Vagina (tissue), 2 donors: ENCODE results near the gene DTX1. TPM values are rescaled to one million over a fixed set of nuclear protein-coding genes. Genes with fewer than 3 reads are reported as not detected.

Experiments
- DNase-seq, 2 donors: peaks; one replicate each; pipeline ENCODE4 v3.0.0-alpha.2; 2017; ENCODE audit errors: extremely low spot score in 2 of 2
- H3K27ac ChIP-seq: fragments of 200-600 bp; sonication (generic); one replicate; pipeline ENCODE4 v1.5.1; 2019
- H3K27me3 ChIP-seq: fragments of 200-600 bp; sonication (generic); one replicate; pipeline ENCODE4 v1.5.1; 2019
- H3K36me3 ChIP-seq, 2 donors: fragments of 200-600 bp; sonication (generic); one replicate each; pipeline ENCODE4 v1.5.1; 2017 to 2019
- H3K4me1 ChIP-seq: fragments of 200-600 bp; sonication (generic); one replicate; pipeline ENCODE4 v1.5.1; 2019
- H3K4me3 ChIP-seq, 2 donors: fragments of 200-600 bp; sonication (generic); 1 replicate in 1 of 2; 2 replicates in 1 of 2; pipeline ENCODE4 v1.5.1; 2016 to 2019
- H3K9me3 ChIP-seq: fragments of 200-600 bp; sonication (generic); one replicate; pipeline ENCODE4 v1.5.1; 2019
- CTCF ChIP-seq, 3 experiments: fragments of 450-650 bp in 2 of 3; fragments of 200-600 bp in 1 of 3; sonication (generic) in 1 of 3; IDR thresholded peaks; one replicate each; pipeline ENCODE4 v1.5.1; 2017 to 2019; ENCODE audit warnings: antibody characterized with exemption in 3 of 3, mild to moderate bottlenecking in 2 of 3, moderate library complexity in 2 of 3
- POLR2A ChIP-seq, 2 donors: fragments of 450-650 bp; IDR thresholded peaks; one replicate each; pipeline ENCODE4 v1.6.1; 2017; ENCODE audit warnings: antibody characterized with exemption in 2 of 2, mild to moderate bottlenecking in 2 of 2, moderate library complexity in 2 of 2
- POLR2AphosphoS5 ChIP-seq, 2 donors: sonication (generic); formaldehyde crosslinking; IDR thresholded peaks; one replicate each; pipeline ENCODE4 v1.9.0; 2017; ENCODE audit warnings: antibody characterized with exemption in 2 of 2, mild to moderate bottlenecking in 2 of 2, low read depth in 1 of 2; ENCODE audit not compliant: insufficient read depth in 1 of 2
- intact Hi-C: fragments of 100-400 bp; cut with DNase I; formaldehyde crosslinking; loops from one replicate; pipeline ENCODE4 v1.15.1; 2023
- total RNA-seq: library from RNA; depleted of rRNA; stranded (reverse); fragments of >200 nt; gene quantifications from one replicate; pipeline ENCODE4 v1.2.3, GENCODE V29; 2016

The DTX1 gene
- total RNA-seq, 1 donor from 2014 or later = 8.3 TPM

DNA sequence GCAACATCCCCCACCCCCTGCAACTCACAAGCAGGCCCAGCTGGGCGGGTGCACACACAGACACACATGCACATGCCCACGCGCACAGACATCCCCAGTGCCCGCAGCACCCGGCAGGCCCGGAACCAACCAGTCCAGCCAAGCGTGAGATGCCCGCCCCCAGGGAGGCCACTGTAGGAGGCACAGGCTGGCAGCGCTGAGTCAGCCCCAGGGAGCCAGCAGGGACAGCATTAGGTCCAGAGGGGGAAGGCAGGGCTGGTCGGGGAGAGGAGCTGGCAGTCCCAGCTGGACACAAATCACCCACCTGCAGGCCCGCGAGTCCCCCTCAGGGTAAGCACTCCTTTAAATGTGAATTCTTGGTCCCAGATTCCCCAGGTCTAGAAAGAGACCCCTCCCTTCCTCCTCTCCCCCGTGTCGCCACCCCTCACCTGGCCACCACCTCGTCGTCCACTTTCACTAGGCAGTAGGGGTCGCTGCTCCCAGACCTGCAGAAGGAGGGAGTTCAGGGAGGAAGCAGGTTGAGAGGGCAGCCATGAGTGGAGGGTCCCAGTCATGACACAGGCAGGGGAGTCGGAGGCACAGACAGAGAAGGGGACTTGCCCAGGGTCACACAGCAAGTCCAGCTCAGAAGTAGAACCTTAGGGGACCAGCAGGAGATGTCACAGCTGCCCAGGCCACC, 74.1 kb downstream of the DTX1 start:
- H3K4me3 ChIP-seq = no peak overlapping the region
- no peaks in the 10 kb centered on the region for H3K27me3 ChIP-seq
- H3K36me3 ChIP-seq = no peaks in the 10 kb centered on the region
- no peaks in the 10 kb centered on the region for H3K9me3 ChIP-seq
- no peak for TF ChIP-seq POLR2A (IDR thresholded peaks at IDR 0.05)
- no peak for TF ChIP-seq POLR2AphosphoS5 (IDR thresholded peaks at IDR 0.05; ENCODE audit: insufficient read depth in 1 of 2, low read depth in 1 of 2)
- TF ChIP-seq CTCF (IDR thresholded peaks at IDR 0.05) = no peak
- H3K4me1 ChIP-seq = peaks cover 2% of the 10 kb centered on the region
- no peak overlapping the region for H3K27ac ChIP-seq
- DNase-seq = no peak
- intact Hi-C loops = no loop called here

DNA sequence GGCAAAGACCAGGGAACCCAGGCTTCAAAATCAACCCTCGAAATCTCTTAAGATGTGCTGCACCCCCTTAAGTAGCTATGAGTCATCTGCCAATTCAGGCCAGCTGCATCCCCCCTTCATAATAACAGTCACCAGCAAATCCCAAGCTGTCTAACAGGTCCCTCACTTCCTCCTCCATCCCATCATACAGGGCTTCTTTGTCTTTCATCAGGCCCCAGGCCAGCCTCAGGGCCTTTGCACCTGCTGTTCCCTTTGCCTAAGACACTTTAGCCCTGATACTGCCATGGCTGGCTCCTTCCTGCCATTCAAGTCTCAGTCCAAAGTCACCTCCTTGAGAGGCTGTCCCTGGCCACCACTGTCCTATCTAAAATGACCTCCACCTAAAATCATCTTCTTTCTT, 75.0 kb downstream of the DTX1 start:
- Histone ChIP-seq H3K4me3 (no peak overlapping the region), H3K9me3 (no peaks in the 10 kb centered on the region), H3K36me3 (no peaks in the 10 kb centered on the region), H3K27me3 (no peaks in the 10 kb centered on the region), H3K4me1 (peaks cover 9% of the 10 kb centered on the region), H3K27ac (no peak overlapping the region)
- intact Hi-C loops = no loop called here
- no peak for DNase-seq
- TF ChIP-seq POLR2A (IDR thresholded peaks at IDR 0.05) (no peak), POLR2AphosphoS5 (IDR thresholded peaks at IDR 0.05; ENCODE audit: insufficient read depth in 1 of 2, low read depth in 1 of 2) (no peak), CTCF (IDR thresholded peaks at IDR 0.05) (no peak)

GRCh38 chr12:113133036-113133435, 76.5 kb downstream of the DTX1 start:
- no peak for DNase-seq
- no peaks in the 10 kb centered on the region for H3K9me3 ChIP-seq
- TF ChIP-seq CTCF (IDR thresholded peaks at IDR 0.05) (no peak), POLR2AphosphoS5 (IDR thresholded peaks at IDR 0.05; ENCODE audit: insufficient read depth in 1 of 2, low read depth in 1 of 2) (no peak), POLR2A (IDR thresholded peaks at IDR 0.05) (no peak)
- peaks cover 9% of the 10 kb centered on the region for H3K4me1 ChIP-seq
- H3K4me3 ChIP-seq = no peak overlapping the region
- intact Hi-C loops = no loop called here
- H3K36me3 ChIP-seq = no peaks in the 10 kb centered on the region
- no peak overlapping the region for H3K27ac ChIP-seq
- H3K27me3 ChIP-seq = no peaks in the 10 kb centered on the region

DNA sequence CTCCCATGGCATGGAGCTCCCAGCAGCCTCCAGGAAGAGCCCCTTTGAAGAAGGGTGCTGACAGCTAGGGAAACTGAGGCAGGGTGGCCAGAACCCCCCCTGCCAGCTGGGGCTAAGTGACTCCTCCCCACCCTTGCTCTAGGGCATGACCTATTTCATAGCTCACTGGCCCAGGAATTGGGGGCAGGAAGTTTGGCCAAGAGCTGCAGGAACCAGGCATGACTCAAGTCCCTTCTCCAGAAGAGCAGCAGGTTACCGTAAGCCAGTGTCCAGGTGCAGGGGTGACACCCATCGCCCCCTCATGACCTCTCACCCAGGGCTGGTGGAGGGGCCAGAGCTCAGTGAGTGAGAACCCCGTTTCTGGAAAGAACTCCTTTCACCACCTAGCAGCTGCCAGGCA, 77.1 kb downstream of the DTX1 start:
- Histone ChIP-seq H3K27ac (no peak overlapping the region), H3K27me3 (no peaks in the 10 kb centered on the region), H3K4me3 (no peak overlapping the region), H3K9me3 (no peaks in the 10 kb centered on the region), H3K36me3 (no peaks in the 10 kb centered on the region), H3K4me1 (peaks cover 9% of the 10 kb centered on the region)
- no peak for DNase-seq
- intact Hi-C loops = no loop called here
- TF ChIP-seq POLR2A (IDR thresholded peaks at IDR 0.05) = no peak
- no peak for TF ChIP-seq POLR2AphosphoS5 (IDR thresholded peaks at IDR 0.05; ENCODE audit: insufficient read depth in 1 of 2, low read depth in 1 of 2)
- TF ChIP-seq CTCF (IDR thresholded peaks at IDR 0.05) = no peak

- no peaks in the 10 kb centered on the region for H3K36me3 ChIP-seq
- H3K27me3 ChIP-seq = no peaks in the 10 kb centered on the region
- intact Hi-C loops = no loop called here
- no peak overlapping the region for H3K27ac ChIP-seq
- no peak overlapping the region for H3K4me3 ChIP-seq
- H3K4me1 ChIP-seq = peaks cover 9% of the 10 kb centered on the region
- no peak for TF ChIP-seq POLR2A (IDR thresholded peaks at IDR 0.05)
- no peak for TF ChIP-seq POLR2AphosphoS5 (IDR thresholded peaks at IDR 0.05; ENCODE audit: insufficient read depth in 1 of 2, low read depth in 1 of 2)
- no peak for TF ChIP-seq CTCF (IDR thresholded peaks at IDR 0.05)
- no peaks in the 10 kb centered on the region for H3K9me3 ChIP-seq
- DNase-seq = no peak
Observed at GRCh38 chr12:113134071-113134470, 77.5 kb downstream of the DTX1 start.
